ENCODE data around the gene NACC1. TPM values are rescaled to one million over a fixed set of nuclear protein-coding genes. Genes with fewer than 3 reads are reported as not detected.

The NACC1 gene
- total RNA-seq, 2 experiments from 2014 or later: 74.5 to 82.2 TPM

DNA sequence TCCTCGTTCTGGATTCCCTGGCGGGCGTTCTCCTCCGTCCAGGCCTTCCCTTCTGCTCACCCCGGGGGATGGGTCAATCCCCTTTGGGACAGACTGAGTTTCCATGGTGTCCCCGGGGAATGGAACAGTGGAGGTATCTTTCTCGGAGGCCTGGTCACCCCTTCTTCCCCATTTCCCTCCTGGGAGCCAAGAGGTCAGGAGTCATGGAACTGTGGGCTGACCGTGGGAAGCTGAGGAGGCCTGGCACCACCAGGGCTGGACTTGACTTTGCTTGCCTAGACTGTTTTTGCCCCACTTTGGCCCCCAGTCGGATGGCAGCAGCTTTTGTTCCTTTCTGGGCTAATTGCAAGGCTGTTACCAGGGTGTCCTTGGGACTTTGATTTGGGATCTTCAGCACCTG is 2.0 kb downstream of the NACC1 start:
- DNase-seq: no peak
- Mint-ChIP-seq H3K4me3 (peak overlapping the region; percentile 80), H3K36me3 (ENCODE audit: low read depth) (peaks cover 11% of the 10 kb centered on the region), H3K4me1 (peaks cover 60% of the 10 kb centered on the region), H3K27me3 (no peaks in the 10 kb centered on the region), H3K9me3 (no peaks in the 10 kb centered on the region), H3K27ac (no peak overlapping the region)
- CTCF ChIA-PET: interaction anchor here (1.0 to 1.5 kb wide), 3 partner anchors 11 to 154 kb away, joined by 5 to 9 read pairs (median 5); no protein-coding TSS in a partner anchor
- POLR2A ChIA-PET: interaction anchor here (2.1 to 6.6 kb wide), 6 partner anchors 8 to 47 kb away, joined by 5 to 79 read pairs (median 38); partner anchors contain the start of genes IER2 and STX10

DNA sequence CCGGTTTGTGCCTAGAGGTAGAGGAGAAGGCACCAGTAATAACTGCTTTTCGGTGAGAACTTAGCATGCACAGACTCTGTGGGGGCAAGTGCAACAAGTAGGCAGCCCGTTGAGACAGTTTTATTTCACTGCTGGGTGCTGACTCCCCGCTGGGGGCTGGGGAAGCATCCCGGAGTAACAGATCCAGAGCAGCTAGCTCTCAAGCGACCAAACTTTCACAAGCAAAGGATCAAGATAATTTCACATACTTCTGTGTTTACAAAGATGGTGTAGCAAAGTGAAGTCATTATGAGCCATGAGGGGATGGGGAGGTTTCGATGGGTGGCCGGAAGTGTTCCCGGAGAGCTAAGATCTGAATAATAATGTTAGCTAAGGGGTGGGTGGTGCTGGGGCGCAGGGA is 2.8 kb downstream of the NACC1 start:
- peaks cover 12% of the 10 kb centered on the region for H3K36me3 Mint-ChIP-seq (ENCODE audit: low read depth)
- H3K4me3 Mint-ChIP-seq: no peak overlapping the region
- ChIA-PET POLR2A (interaction anchor here (2.1 to 6.6 kb wide), 5 partner anchors 7 to 47 kb away, joined by 5 to 79 read pairs (median 30); partner anchors contain the start of genes IER2 and STX10), CTCF (interaction anchor here (1.3 kb wide), 1 partner anchor 155 kb away, joined by 5 read pairs; no protein-coding TSS in a partner anchor)
- H3K27ac Mint-ChIP-seq: peak overlapping the region; percentile 47
- peaks cover 53% of the 10 kb centered on the region for H3K4me1 Mint-ChIP-seq
- no peak for DNase-seq
- H3K27me3 Mint-ChIP-seq: no peaks in the 10 kb centered on the region
- no peaks in the 10 kb centered on the region for H3K9me3 Mint-ChIP-seq

DNA sequence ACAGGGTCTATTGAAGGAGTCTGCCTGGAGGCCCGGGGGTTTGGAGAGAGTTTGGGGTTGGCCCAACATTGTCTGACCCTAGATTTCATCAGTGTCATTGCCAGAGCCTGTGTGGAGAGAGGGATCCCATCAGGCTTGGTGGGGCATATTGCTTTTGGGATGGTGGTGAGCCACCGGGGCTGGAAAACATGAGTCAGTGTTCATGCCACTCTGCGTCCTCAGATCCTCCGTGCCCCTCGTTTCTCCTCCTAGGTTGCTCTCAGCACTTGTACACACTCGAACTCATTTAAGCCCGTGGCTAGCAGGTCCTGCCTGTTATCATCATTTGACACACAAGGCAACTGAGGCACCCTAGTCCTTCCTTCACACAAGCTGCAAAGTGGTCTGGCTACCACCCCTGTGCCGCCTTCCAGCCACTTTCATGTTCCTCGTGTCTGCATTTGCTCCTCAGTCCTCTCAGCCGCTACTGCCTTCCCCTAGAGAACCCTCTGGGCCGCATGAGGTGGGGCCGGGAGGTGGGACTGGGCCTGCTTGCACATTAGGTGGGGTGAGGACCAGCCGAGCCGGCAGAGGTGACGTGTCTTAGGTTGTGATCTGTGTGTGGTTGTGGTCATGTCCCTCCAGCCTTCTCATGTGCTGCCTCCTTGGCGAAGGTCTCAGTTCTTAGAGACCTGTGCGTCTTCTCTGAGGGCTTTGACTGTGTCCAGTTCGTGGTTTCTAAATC is 3.6 kb downstream of the NACC1 start:
- Mint-ChIP-seq H3K27me3 (no peaks in the 10 kb centered on the region), H3K4me3 (no peak overlapping the region), H3K4me1 (peaks cover 46% of the 10 kb centered on the region), H3K36me3 (ENCODE audit: low read depth) (peaks cover 12% of the 10 kb centered on the region), H3K27ac (peak overlapping the region; percentile 17), H3K9me3 (no peaks in the 10 kb centered on the region)
- DNase-seq: no peak
- ChIA-PET POLR2A (interaction anchor here (2.1 to 5.0 kb wide), 3 partner anchors 11 to 46 kb away, joined by 5 to 65 read pairs (median 30); partner anchors contain the start of genes IER2 and STX10), CTCF (no interaction called here)

DNA sequence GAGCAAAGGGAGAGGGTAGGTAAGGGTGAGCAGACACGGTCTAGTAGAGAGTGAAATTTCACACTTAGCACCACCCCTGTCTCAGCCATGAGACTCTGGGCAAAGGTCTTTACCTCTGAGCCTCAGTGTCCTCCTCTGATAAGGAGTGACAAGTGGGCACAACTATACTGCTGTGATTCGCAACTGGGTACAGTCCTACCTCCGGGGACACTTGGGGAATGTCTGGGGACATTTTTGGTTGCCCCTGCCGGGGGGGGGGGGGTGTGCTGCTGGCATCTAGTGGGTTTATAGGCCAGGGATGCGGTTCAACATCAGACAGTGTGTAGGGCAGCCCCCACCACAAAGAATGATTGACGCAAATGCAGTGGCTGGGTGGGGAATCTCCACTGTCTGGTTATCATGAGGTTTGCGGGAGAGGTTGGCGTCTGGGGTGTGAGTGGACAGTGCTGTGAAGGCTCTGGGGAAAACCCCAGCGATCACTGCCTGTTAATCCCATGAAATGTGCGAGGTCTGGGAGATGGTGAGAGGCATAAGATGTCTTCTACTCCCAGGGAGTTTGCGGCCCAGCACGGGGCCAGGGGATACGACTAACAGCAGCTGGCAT is 4.3 kb downstream of the NACC1 start:
- H3K27ac Mint-ChIP-seq: no peak overlapping the region
- peaks cover 46% of the 10 kb centered on the region for H3K4me1 Mint-ChIP-seq
- DNase-seq: no peak
- H3K36me3 Mint-ChIP-seq (ENCODE audit: low read depth): peaks cover 12% of the 10 kb centered on the region
- H3K9me3 Mint-ChIP-seq: no peaks in the 10 kb centered on the region
- ChIA-PET CTCF (no interaction called here), POLR2A (interaction anchor here (1.4 to 1.5 kb wide), 2 partner anchors 10 to 30 kb away, joined by 7 read pairs; no protein-coding TSS in a partner anchor)
- no peak overlapping the region for H3K4me3 Mint-ChIP-seq
- H3K27me3 Mint-ChIP-seq: no peaks in the 10 kb centered on the region

DNA sequence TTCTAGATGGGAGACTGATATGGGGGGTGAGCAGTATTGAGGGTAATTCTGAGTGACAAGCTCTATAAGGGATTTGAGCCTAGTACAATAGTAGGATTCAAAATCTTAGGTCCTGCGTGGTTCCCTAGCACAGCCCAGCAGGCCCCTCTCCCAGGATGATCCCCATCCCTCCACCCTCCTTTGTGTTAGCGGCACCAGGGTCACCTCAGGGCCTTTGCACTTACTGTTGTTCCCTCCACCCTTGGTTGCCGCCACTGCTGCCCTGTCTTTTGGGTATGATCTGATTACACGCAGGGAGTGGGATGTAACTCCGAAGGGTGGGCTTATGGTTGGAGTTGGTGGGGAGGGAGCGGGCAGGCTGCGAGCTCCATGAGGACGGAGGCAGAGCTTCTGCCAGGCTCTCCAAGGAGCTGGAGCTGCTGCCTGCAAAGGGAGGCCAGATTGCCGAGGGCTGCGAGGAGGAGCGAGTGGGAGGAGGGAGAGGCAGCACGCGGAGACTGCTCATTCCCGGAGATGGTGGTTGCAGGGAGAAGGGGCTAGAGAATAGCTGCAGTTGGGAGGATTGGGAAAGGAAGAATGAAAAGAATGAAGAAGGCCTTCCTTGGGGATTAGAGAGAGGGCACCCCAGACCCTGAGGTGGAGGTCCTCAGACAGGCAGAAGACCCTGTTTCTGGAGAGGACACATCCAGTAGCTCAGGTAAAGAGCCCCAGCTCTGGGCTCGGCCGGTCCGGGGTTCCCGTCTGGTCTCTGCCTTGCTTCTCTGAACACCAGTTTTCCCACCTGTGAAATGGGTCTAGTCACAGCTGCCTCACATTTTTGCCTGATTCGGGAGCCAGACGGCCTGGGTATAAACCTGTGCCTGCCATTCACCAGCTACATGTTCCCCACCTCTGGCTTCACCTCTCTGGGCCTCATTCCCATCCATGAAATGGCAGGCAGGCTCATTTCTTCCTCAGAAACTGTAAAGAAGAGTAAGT is 5.2 kb downstream of the NACC1 start:
- Mint-ChIP-seq H3K9me3 (no peaks in the 10 kb centered on the region), H3K4me3 (no peak overlapping the region), H3K4me1 (peaks cover 53% of the 10 kb centered on the region), H3K36me3 (ENCODE audit: low read depth) (peaks cover 18% of the 10 kb centered on the region), H3K27me3 (no peaks in the 10 kb centered on the region), H3K27ac (no peak overlapping the region)
- CTCF ChIA-PET: no interaction called here
- no peak for DNase-seq
- POLR2A ChIA-PET: interaction anchor here (1.4 to 1.5 kb wide), 2 partner anchors 9 to 30 kb away, joined by 7 read pairs; no protein-coding TSS in a partner anchor

DNA sequence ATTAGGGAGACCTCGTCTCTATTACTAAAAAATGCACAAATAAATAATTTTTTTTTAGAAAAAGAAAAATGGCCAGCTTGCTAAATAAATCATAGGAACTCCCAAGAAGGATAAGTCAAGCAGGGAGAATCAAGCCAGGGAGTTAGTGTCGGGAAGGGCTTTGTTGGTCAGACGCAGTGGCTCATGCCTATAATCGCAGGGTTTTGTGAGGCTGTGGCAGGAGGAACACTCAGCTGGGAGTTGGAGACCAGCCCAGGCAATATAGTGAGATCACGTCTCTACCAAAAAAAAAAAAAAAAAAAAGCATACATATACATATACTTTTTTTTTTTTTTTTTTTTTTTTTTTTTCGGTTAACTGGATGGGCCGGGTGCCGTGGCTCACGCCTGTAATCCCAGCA is 9.0 kb downstream of the NACC1 start:
- Mint-ChIP-seq H3K9me3 (no peaks in the 10 kb centered on the region), H3K27me3 (no peaks in the 10 kb centered on the region), H3K36me3 (ENCODE audit: low read depth) (peaks cover 14% of the 10 kb centered on the region), H3K4me3 (no peak overlapping the region), H3K27ac (no peak overlapping the region), H3K4me1 (peaks cover 41% of the 10 kb centered on the region)
- CTCF ChIA-PET: interaction anchor here (2.4 kb wide), 1 partner anchor 162 kb away, joined by 9 read pairs; no protein-coding TSS in a partner anchor
- POLR2A ChIA-PET: interaction anchor here (0.7 to 4.1 kb wide), 2 partner anchors 8 to 25 kb away, joined by 3 to 25 read pairs; partner anchors contain the start of gene NACC1
- DNase-seq: no peak

DNA sequence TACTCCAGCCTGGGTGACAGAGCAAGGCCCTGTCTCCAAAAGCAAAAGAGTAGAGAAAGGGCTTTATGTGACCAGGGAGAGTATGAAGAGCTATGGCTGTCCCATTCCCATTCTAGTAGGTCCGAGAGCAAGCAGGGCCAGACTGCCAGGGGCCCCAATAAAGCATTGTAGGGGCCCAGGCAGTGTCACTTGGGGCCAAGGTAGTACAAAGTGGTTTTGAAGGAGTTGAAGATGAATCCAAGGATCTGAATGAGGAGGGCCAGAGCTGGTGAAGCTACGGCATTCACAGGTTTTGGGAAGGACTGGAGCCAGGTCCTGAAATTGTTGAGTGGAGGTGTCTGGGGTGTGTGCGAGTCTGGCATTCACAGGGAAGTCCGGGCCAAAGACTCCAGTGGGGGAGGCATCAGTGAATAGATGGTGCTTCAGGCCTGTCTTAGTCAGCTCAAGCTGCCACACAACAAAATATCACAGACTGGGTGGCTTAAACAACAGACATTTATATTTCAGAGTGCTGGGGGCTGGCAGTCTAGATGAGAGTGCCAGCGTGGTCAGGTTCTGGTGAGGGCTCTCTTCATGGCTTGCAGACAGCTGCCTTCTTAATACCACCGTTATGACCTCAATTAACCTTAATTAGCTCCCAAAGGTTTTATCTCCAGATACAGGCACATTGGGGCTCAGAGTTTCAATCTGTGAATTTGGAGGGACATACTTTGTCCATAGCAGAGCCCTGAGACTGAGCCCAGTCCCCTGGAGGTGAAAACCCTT is 9.9 kb downstream of the NACC1 start:
- CTCF ChIA-PET: interaction anchor here (0.6 to 2.4 kb wide), 3 partner anchors 14 to 454 kb away, joined by 3 to 9 read pairs (median 3); no protein-coding TSS in a partner anchor
- H3K4me3 Mint-ChIP-seq: no peak overlapping the region
- H3K27ac Mint-ChIP-seq: no peak overlapping the region
- POLR2A ChIA-PET: interaction anchor here (1.0 to 4.1 kb wide), 2 partner anchors 9 to 24 kb away, joined by 3 to 25 read pairs; partner anchors contain the start of gene NACC1
- peaks cover 40% of the 10 kb centered on the region for H3K4me1 Mint-ChIP-seq
- peaks cover 19% of the 10 kb centered on the region for H3K36me3 Mint-ChIP-seq (ENCODE audit: low read depth)
- H3K27me3 Mint-ChIP-seq: no peaks in the 10 kb centered on the region
- no peak for DNase-seq
- no peaks in the 10 kb centered on the region for H3K9me3 Mint-ChIP-seq

DNA sequence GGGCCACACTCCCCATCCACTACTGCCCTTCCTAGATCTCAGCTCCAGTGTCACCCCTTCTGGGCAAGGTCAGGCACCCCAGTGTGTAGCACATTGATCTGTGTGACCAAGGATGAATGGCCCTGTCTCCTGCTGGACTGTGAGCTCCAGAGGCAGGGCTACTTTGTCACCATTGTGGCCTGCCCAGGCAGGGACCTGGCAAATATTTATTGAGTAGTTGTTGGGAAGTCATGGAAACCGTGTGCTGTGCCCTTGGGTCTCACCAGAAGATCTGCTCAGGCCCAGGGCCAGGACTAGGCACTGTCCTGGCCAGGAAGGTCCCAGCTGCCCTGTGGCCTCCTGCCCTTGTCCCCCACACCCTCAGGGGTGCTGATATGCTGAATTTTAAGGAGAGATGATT is 10.5 kb downstream of the NACC1 start:
- ChIA-PET CTCF (interaction anchor here (0.7 to 2.4 kb wide), 3 partner anchors 17 to 455 kb away, joined by 3 to 9 read pairs (median 4); no protein-coding TSS in a partner anchor), POLR2A (interaction anchor here (1.0 to 4.1 kb wide), 2 partner anchors 9 to 24 kb away, joined by 3 to 25 read pairs; partner anchors contain the start of gene NACC1)
- Mint-ChIP-seq H3K4me3 (no peak overlapping the region), H3K27me3 (no peaks in the 10 kb centered on the region), H3K36me3 (ENCODE audit: low read depth) (peaks cover 23% of the 10 kb centered on the region), H3K9me3 (no peaks in the 10 kb centered on the region), H3K4me1 (peaks cover 41% of the 10 kb centered on the region), H3K27ac (no peak overlapping the region)
- no peak for DNase-seq

DNA sequence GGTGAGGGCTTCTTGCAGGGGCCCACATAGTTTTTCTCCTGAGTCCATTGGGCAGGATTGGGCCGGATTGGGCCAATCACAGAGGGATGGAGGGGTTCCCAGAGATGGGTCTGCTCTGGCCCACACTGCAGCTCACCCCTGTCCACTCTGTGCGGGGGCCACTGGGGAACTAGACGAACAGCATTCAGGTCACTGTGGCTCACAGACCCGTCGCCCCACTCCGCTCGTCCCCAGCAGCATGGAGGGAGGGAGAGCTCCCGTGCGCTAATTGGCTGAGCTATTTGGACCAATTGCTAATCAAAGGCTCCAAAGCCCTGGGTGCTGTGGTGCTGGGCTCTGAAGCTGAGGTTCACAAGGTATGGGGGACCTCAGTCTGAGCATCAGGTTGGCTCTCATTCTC is 11.3 kb downstream of the NACC1 start:
- ChIA-PET CTCF (interaction anchor here (0.7 to 2.4 kb wide), 2 partner anchors 17 to 164 kb away, joined by 4 to 9 read pairs; no protein-coding TSS in a partner anchor), POLR2A (interaction anchor here (1.0 to 5.1 kb wide), 3 partner anchors 10 to 23 kb away, joined by 3 to 42 read pairs (median 25); partner anchors contain the start of gene NACC1)
- Mint-ChIP-seq H3K4me1 (peaks cover 43% of the 10 kb centered on the region), H3K9me3 (no peaks in the 10 kb centered on the region), H3K27ac (no peak overlapping the region), H3K4me3 (no peak overlapping the region), H3K27me3 (no peaks in the 10 kb centered on the region), H3K36me3 (ENCODE audit: low read depth) (peaks cover 25% of the 10 kb centered on the region)
- no peak for DNase-seq

DNA sequence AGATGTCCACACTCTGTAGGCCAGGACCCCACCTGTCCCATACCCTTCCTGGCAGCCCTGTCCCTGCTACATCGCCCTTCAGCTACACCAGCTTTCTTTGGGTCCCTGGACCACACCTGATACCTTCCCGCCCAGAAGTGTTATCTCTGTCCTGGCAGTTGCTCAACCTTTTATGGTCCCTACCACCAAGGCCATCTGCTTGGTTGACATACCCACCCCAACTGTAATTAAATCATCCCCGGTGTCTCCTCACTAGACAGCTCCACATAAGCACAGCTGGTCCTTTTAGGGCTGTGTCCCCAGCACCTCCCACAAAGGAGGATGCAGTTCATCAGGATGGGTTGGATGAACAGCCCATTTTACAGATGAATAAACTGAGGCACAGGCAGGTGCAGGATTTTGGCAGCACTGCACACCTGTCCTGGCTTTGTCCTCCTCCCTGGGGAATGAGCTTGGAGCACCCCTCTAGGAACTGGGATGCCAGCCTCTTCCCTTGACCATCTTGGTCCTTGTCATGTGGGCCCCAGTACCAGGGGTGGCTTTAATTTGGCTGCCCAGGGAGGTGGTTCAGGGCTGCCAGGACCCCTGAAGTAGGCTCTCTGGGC is 12.9 kb downstream of the NACC1 start:
- ChIA-PET POLR2A (interaction anchor here (1.2 to 5.1 kb wide), 8 partner anchors 8 to 35 kb away, joined by 3 to 65 read pairs (median 14); partner anchors contain the start of genes IER2, NACC1, STX10 and TRMT1), CTCF (interaction anchor here (1.2 to 2.2 kb wide), 5 partner anchors 12 to 165 kb away, joined by 3 to 13 read pairs (median 4); partner anchors contain the start of genes IER2 and STX10)
- Mint-ChIP-seq H3K4me3 (no peak overlapping the region), H3K27ac (peak overlapping the region; percentile 91), H3K36me3 (ENCODE audit: low read depth) (peaks cover 22% of the 10 kb centered on the region), H3K9me3 (no peaks in the 10 kb centered on the region), H3K27me3 (no peaks in the 10 kb centered on the region), H3K4me1 (peaks cover 46% of the 10 kb centered on the region)
- DNase-seq: no peak

Measured in activated CD4-positive, alpha-beta memory T cell treated with anti-CD3 and anti-CD28 coated beads, Interleukin-2, amount 10 ng/mL, durations not matched to agents 7 days and 5 days (primary cell).